ENCODE results near the gene ASB2. TPM values are rescaled to one million over a fixed set of nuclear protein-coding genes. Genes with fewer than 3 reads are reported as not detected.

ASB2 gene
- total RNA-seq, 1 donor: 0.45 TPM

GRCh38 chr14:93951635-93952540 lies 24.5 kb downstream of the ASB2 start:
- TF ChIP-seq CTCF (IDR thresholded peaks at IDR 0.05; ENCODE audit: insufficient read depth, low read length): no peak
- DNase-seq (ENCODE audit: low read depth): no peak
- no peak overlapping the region for H3K4me3 ChIP-seq (ENCODE audit: low read depth, low read length)

- no peak for TF ChIP-seq CTCF (IDR thresholded peaks at IDR 0.05; ENCODE audit: insufficient read depth, low read length)
- no peak overlapping the region for H3K4me3 ChIP-seq (ENCODE audit: low read depth, low read length)
- no peak for DNase-seq (ENCODE audit: low read depth)
These were observed 25.3 kb downstream of the ASB2 start for GRCh38 chr14:93950948-93951634.

GRCh38 chr14:93949511-93950075 lies 26.8 kb downstream of the ASB2 start:
- H3K4me3 ChIP-seq (ENCODE audit: low read depth, low read length): no peak overlapping the region
- no peak for TF ChIP-seq CTCF (IDR thresholded peaks at IDR 0.05; ENCODE audit: insufficient read depth, low read length)
- DNase-seq (ENCODE audit: low read depth): no peak

GRCh38 chr14:93947282-93947681 lies 29.1 kb downstream of the ASB2 start:
- no peak for TF ChIP-seq CTCF (IDR thresholded peaks at IDR 0.05; ENCODE audit: insufficient read depth, low read length)
- no peak overlapping the region for H3K4me3 ChIP-seq (ENCODE audit: low read depth, low read length)
- no peak for DNase-seq (ENCODE audit: low read depth)

- no peak for TF ChIP-seq CTCF (IDR thresholded peaks at IDR 0.05; ENCODE audit: insufficient read depth, low read length)
- no peak for DNase-seq (ENCODE audit: low read depth)
- H3K4me3 ChIP-seq (ENCODE audit: low read depth, low read length): no peak overlapping the region
These were observed 29.8 kb downstream of the ASB2 start for GRCh38 chr14:93946541-93947090.

GRCh38 chr14:93946104-93946503 lies 30.3 kb downstream of the ASB2 start:
- DNase-seq (ENCODE audit: low read depth): no peak
- TF ChIP-seq CTCF (IDR thresholded peaks at IDR 0.05; ENCODE audit: insufficient read depth, low read length): no peak
- no peak overlapping the region for H3K4me3 ChIP-seq (ENCODE audit: low read depth, low read length)
